ENCODE measurements around the gene CFAP221. TPM values are rescaled to one million over a fixed set of nuclear protein-coding genes. Genes with fewer than 3 reads are reported as not detected.
A peak's percentile ranks its signal among the peaks of the same experiment; 100 is the strongest.

CFAP221 gene
- total and polyA plus RNA-seq, 2 donors (not counting 3 experiments of a cell fraction or from before 2014, with no cell fraction given) = 0.06 TPM; not detected in 1

DNA sequence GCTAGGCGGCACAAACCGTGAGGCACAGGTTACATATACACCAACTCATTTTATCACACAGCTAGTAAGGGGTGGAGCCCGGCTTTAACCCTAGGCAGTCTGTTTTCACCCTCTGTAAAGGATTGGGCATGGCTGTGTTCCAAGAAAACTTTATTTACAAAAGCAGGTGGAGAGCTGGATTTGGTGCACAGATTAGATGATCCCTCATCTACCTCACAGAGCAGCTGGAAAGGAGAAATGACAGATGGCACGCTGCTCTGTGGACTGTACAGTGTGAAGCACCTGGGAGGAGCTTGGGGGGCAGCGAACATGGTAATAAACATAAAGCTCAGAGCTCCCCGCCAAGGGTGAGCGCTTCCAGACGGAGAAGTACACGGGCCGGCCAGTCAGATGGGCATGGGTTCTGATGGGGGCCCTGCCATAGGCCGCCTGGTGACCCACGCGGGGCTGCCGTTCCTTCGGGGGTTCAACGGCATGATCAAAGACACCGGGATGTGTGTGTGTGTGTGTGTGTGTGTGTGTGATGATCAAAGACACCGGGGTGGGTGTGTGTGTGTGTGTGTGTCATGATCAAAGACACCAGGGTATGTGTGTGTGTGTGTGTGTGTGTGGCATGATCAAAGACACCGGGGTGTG, 133.9 kb downstream of the CFAP221 start:
- H2AFZ ChIP-seq (ENCODE audit: low read depth, low read length) = peak overlapping the region; percentile 98
- H3K4me2 ChIP-seq (ENCODE audit: insufficient read depth, low read length) = peak overlapping the region; percentile 56
- no peaks in the 10 kb centered on the region for H3K36me3 ChIP-seq (ENCODE audit: control insufficient read depth in 2 of 2, extremely low read depth in 1 of 2, insufficient read depth in 2 of 2, low read length in 2 of 2)
- intact Hi-C loops (cut with micrococcal nuclease) = loop anchor here (5.0 kb wide), 1 partner anchor 36 kb away; no protein-coding TSS in a partner anchor
- dilution Hi-C loops (cut with MboI; ENCODE audit: extremely low pct_ligation_motif_present, low sequenced_read_pairs) = no loop called here
- no peak overlapping the region for H3K27ac ChIP-seq (ENCODE audit: insufficient read depth, low read depth, low read length)
- no peaks in the 10 kb centered on the region for H4K20me1 ChIP-seq (replicated peaks; ENCODE audit: control insufficient read depth, extremely low read depth, insufficient read depth, low read length)
- CTCF ChIA-PET = interaction anchor here (0.7 to 1.8 kb wide), 11 partner anchors 13 to 497 kb away, joined by 3 to 6 read pairs (median 3); partner anchors contain the start of gene EPB41L5
- DNase-seq (ENCODE audit: low read depth, low spot score) (no peak), FAIRE-seq (no peak)
- H3K9ac ChIP-seq (replicated peaks; ENCODE audit: extremely low read depth, insufficient read depth, low read length) = no peak overlapping the region
- H3K79me2 ChIP-seq (ENCODE audit: control insufficient read depth, insufficient read depth, low read length) = peaks cover 20% of the 10 kb centered on the region
- H3K4me3 ChIP-seq (replicated peaks in 1 of 3; ENCODE audit: insufficient read depth in 1 of 3, low read depth in 1 of 3, low read length in 3 of 3) = no peak overlapping the region
- H3K9me1 ChIP-seq (replicated peaks; ENCODE audit: control insufficient read depth, extremely low read depth, insufficient read depth, low read length) = no peaks in the 10 kb centered on the region
- H3K4me1 ChIP-seq (ENCODE audit: control insufficient read depth, extremely low read depth, insufficient read depth, low read length) = peaks cover 6% of the 10 kb centered on the region
- peaks cover 0 to 7% of the 10 kb centered on the region in 2 experiments for H3K27me3 ChIP-seq (ENCODE audit: control insufficient read depth in 2 of 2, insufficient read depth in 2 of 2, low read length in 2 of 2)
- BruUV-seq (replicated peaks) = no TSS peak
- TF ChIP-seq CTCF (IDR thresholded peaks at IDR 0.05; ENCODE audit: extremely low read depth in 1 of 2, insufficient read depth in 1 of 2, low read depth in 1 of 2, low read length in 2 of 2) (no peak), GATA2 (IDR thresholded peaks at IDR 0.05; ENCODE audit: insufficient read depth, insufficient read length, low read depth, low read length) (no peak), JUN (IDR thresholded peaks at IDR 0.05; ENCODE audit: borderline replicate concordance, insufficient read depth, insufficient read length, low read depth) (no peak), EZH2 (IDR thresholded peaks at IDR 0.05; ENCODE audit: borderline replicate concordance, low read depth, low read length, severe bottlenecking) (no peak), POLR2AphosphoS5 (IDR thresholded peaks at IDR 0.05; ENCODE audit: insufficient read depth, low read depth, low read length) (no peak), POLR2A (IDR thresholded peaks at IDR 0.05; ENCODE audit: low read depth, low read length) (no peak), MYC (IDR thresholded peaks at IDR 0.05; ENCODE audit: low read depth, low read length) (no peak)
- no peaks in the 10 kb centered on the region for H3K9me3 ChIP-seq (replicated peaks; ENCODE audit: control insufficient read depth, insufficient read depth, low read length)
- POLR2A ChIA-PET = no interaction called here

Measured in endothelial cell of umbilical vein (primary cell).